Measurements from ENCODE around the gene GNAS-AS1. TPM values are rescaled to one million over a fixed set of nuclear protein-coding genes. Genes with fewer than 3 reads are reported as not detected.

Gene GNAS-AS1
- total RNA-seq, 1 donor from 2014 or later: 0.25 TPM

- peaks cover 92% of the 10 kb centered on the region for H3K27me3 ChIP-seq (ENCODE audit: low read depth)
- intact Hi-C loops (cut with micrococcal nuclease): no loop called here
- H3K4me1 ChIP-seq: peaks cover 32% of the 10 kb centered on the region
- no peaks in the 10 kb centered on the region for H3K9me3 ChIP-seq (replicated peaks)
- no peak overlapping the region for H3K27ac ChIP-seq (replicated peaks)
- no peak for TF ChIP-seq CTCF (IDR thresholded peaks at IDR 0.05; ENCODE audit: borderline replicate concordance)
- no peak for DNase-seq
- H3K36me3 ChIP-seq: no peaks in the 10 kb centered on the region
- H3K4me3 ChIP-seq: peak overlapping the region; percentile 55
Measured at GRCh38 chr20:58854638-58855471, 4.2 kb upstream of the GNAS-AS1 start.

GRCh38 chr20:58853976-58854637 is 3.4 kb upstream of the GNAS-AS1 start:
- peaks cover 32% of the 10 kb centered on the region for H3K4me1 ChIP-seq
- TF ChIP-seq CTCF (IDR thresholded peaks at IDR 0.05; ENCODE audit: borderline replicate concordance): no peak
- no peak for DNase-seq
- H3K27me3 ChIP-seq (ENCODE audit: low read depth): peaks cover 92% of the 10 kb centered on the region
- H3K36me3 ChIP-seq: no peaks in the 10 kb centered on the region
- no peak overlapping the region for H3K27ac ChIP-seq (replicated peaks)
- intact Hi-C loops (cut with micrococcal nuclease): no loop called here
- H3K4me3 ChIP-seq: peak overlapping the region; percentile 55
- H3K9me3 ChIP-seq (replicated peaks): no peaks in the 10 kb centered on the region

- TF ChIP-seq CTCF (IDR thresholded peaks at IDR 0.05; ENCODE audit: borderline replicate concordance): no peak
- Histone ChIP-seq H3K4me1 (peaks cover 32% of the 10 kb centered on the region), H3K27ac (replicated peaks) (no peak overlapping the region), H3K9me3 (replicated peaks) (no peaks in the 10 kb centered on the region), H3K4me3 (no peak overlapping the region), H3K27me3 (ENCODE audit: low read depth) (peaks cover 96% of the 10 kb centered on the region), H3K36me3 (no peaks in the 10 kb centered on the region)
- intact Hi-C loops (cut with micrococcal nuclease): no loop called here
- DNase-seq: no peak
Measured at GRCh38 chr20:58853466-58853865, 2.8 kb upstream of the GNAS-AS1 start.

- H3K36me3 ChIP-seq: no peaks in the 10 kb centered on the region
- intact Hi-C loops (cut with micrococcal nuclease): no loop called here
- peaks cover 92% of the 10 kb centered on the region for H3K27me3 ChIP-seq (ENCODE audit: low read depth)
- peaks cover 32% of the 10 kb centered on the region for H3K4me1 ChIP-seq
- H3K27ac ChIP-seq (replicated peaks): no peak within 1 kb of the TSS
- H3K9me3 ChIP-seq (replicated peaks): no peaks in the 10 kb centered on the region
- H3K4me3 ChIP-seq: peak within 1 kb of the TSS; percentile 71
- peak; percentile 58 for DNase-seq
- TF ChIP-seq CTCF (IDR thresholded peaks at IDR 0.05; ENCODE audit: borderline replicate concordance): peak; percentile 77
Measured at GRCh38 chr20:58852543-58853271, 2.0 kb upstream of the GNAS-AS1 start, which contains the start of gene GNAS. Gene GNAS (plus strand): TSS chr20:58852716.

GRCh38 chr20:58851969-58852458 is 1.3 kb upstream of the GNAS-AS1 start:
- Histone ChIP-seq H3K36me3 (no peaks in the 10 kb centered on the region), H3K4me3 (peak overlapping the region; percentile 71), H3K27me3 (ENCODE audit: low read depth) (peaks cover 92% of the 10 kb centered on the region), H3K9me3 (replicated peaks) (no peaks in the 10 kb centered on the region), H3K27ac (replicated peaks) (no peak overlapping the region), H3K4me1 (peaks cover 32% of the 10 kb centered on the region)
- intact Hi-C loops (cut with micrococcal nuclease): no loop called here
- TF ChIP-seq CTCF (IDR thresholded peaks at IDR 0.05; ENCODE audit: borderline replicate concordance): no peak
- DNase-seq: no peak

All from left ventricle myocardium inferior (tissue), 1 donor.